ENCODE measurements around the gene CCDC57. TPM values are rescaled to one million over a fixed set of nuclear protein-coding genes. Genes with fewer than 3 reads are reported as not detected.

Gene CCDC57
- total RNA-seq, 2 donors from 2014 or later, result 19.4 to 58.1 TPM

GRCh38 chr17:82247182-82247823, 34.7 kb upstream of the CCDC57 start:
- peak overlapping the region; percentile 30 to 51 for H3K27ac ChIP-seq
- no peak for DNase-seq (ENCODE audit: low spot score)
- peaks cover 19 to 28% of the 10 kb centered on the region in 2 donors for H3K4me1 ChIP-seq (ENCODE audit: control insufficient read depth in 1 of 2, low read depth in 2 of 2)
- no peak overlapping the region for H3K4me3 ChIP-seq
- no peaks in the 10 kb centered on the region for H3K27me3 ChIP-seq (replicated peaks; ENCODE audit: insufficient read depth)
- peaks cover 73% of the 10 kb centered on the region for H3K36me3 ChIP-seq
- no peaks in the 10 kb centered on the region for H3K9me3 ChIP-seq
- no peak for ATAC-seq (ENCODE audit: insufficient number of reproducible peaks, low FRiP score, low read depth)
- TF ChIP-seq CTCF (IDR thresholded peaks at IDR 0.05), result no peak

GRCh38 chr17:82246365-82247181, 33.9 kb upstream of the CCDC57 start:
- Histone ChIP-seq H3K27me3 (replicated peaks; ENCODE audit: insufficient read depth) (no peaks in the 10 kb centered on the region), H3K27ac (peak overlapping the region; percentile 30 to 51), H3K4me1 (ENCODE audit: control insufficient read depth in 1 of 2, low read depth in 2 of 2) (peaks cover 27 to 35% of the 10 kb centered on the region in 2 donors), H3K9me3 (no peaks in the 10 kb centered on the region), H3K4me3 (no peak overlapping the region), H3K36me3 (peaks cover 66% of the 10 kb centered on the region)
- ATAC-seq (ENCODE audit: insufficient number of reproducible peaks, low FRiP score, low read depth) (no peak), DNase-seq (ENCODE audit: low spot score) (no peak)
- no peak for TF ChIP-seq CTCF (IDR thresholded peaks at IDR 0.05)

GRCh38 chr17:82246040-82246364, 33.4 kb upstream of the CCDC57 start:
- no peaks in the 10 kb centered on the region for H3K9me3 ChIP-seq
- H3K4me1 ChIP-seq (ENCODE audit: control insufficient read depth in 1 of 2, low read depth in 2 of 2), result peaks cover 32 to 41% of the 10 kb centered on the region in 2 donors
- TF ChIP-seq CTCF (IDR thresholded peaks at IDR 0.05), result no peak
- DNase-seq (ENCODE audit: low spot score) (no peak), ATAC-seq (ENCODE audit: insufficient number of reproducible peaks, low FRiP score, low read depth) (no peak)
- no peaks in the 10 kb centered on the region for H3K27me3 ChIP-seq (replicated peaks; ENCODE audit: insufficient read depth)
- H3K4me3 ChIP-seq, result no peak overlapping the region
- peak overlapping the region; percentile 30 to 51 for H3K27ac ChIP-seq
- peaks cover 60% of the 10 kb centered on the region for H3K36me3 ChIP-seq

GRCh38 chr17:82245134-82246039, 32.7 kb upstream of the CCDC57 start:
- TF ChIP-seq CTCF (IDR thresholded peaks at IDR 0.05), result no peak
- H3K36me3 ChIP-seq, result peaks cover 54% of the 10 kb centered on the region
- H3K9me3 ChIP-seq, result no peaks in the 10 kb centered on the region
- H3K27ac ChIP-seq, result no peak overlapping the region
- no peak for ATAC-seq (ENCODE audit: insufficient number of reproducible peaks, low FRiP score, low read depth)
- no peak overlapping the region for H3K4me3 ChIP-seq
- no peaks in the 10 kb centered on the region for H3K27me3 ChIP-seq (replicated peaks; ENCODE audit: insufficient read depth)
- no peak for DNase-seq (ENCODE audit: low spot score)
- peaks cover 39 to 47% of the 10 kb centered on the region in 2 donors for H3K4me1 ChIP-seq (ENCODE audit: control insufficient read depth in 1 of 2, low read depth in 2 of 2)
